Small intestine (tissue), 7 donors: ENCODE measurements around the gene CDH13. TPM values are rescaled to one million over a fixed set of nuclear protein-coding genes. Genes with fewer than 3 reads are reported as not detected.

Source experiments
- DNase-seq, 2 donors: peaks; one replicate each; pipeline versions ENCODE4 v3.0.0 to v3.0.0-alpha.2; 2013
- FAIRE-seq: peaks from 2 replicates; lab custom pipeline; 2012; peaks lifted over from hg19 to GRCh38; lab: Jason Lieb, UNC
- H3K27ac ChIP-seq, 3 donors: one replicate each; pipeline ENCODE4 v1.5.1; 2013; ENCODE audit warnings: low read length in 2 of 3, mild to moderate bottlenecking in 2 of 3, control low read depth in 1 of 3, inconsistent platforms in 1 of 3, low read depth in 1 of 3, moderate library complexity in 1 of 3
- H3K27me3 ChIP-seq, 3 donors: one replicate each; pipeline ENCODE4 v1.6.1; 2013; ENCODE audit warnings: low read length in 3 of 3, inconsistent platforms in 1 of 3; ENCODE audit not compliant: control insufficient read depth in 3 of 3, insufficient read depth in 3 of 3
- H3K36me3 ChIP-seq, 3 donors: one replicate each; pipeline ENCODE4 v1.6.1; 2013; ENCODE audit warnings: low read length in 3 of 3, inconsistent platforms in 1 of 3, low read depth in 1 of 3, mild to moderate bottlenecking in 1 of 3, moderate library complexity in 1 of 3; ENCODE audit not compliant: control insufficient read depth in 3 of 3, insufficient read depth in 2 of 3
- H3K4me1 ChIP-seq, 3 donors: one replicate each; pipeline ENCODE4 v1.6.1; 2013; ENCODE audit warnings: low read length in 2 of 3, inconsistent platforms in 1 of 3, low read depth in 1 of 3, mild to moderate bottlenecking in 1 of 3, moderate library complexity in 1 of 3; ENCODE audit not compliant: control insufficient read depth in 3 of 3, insufficient read depth in 2 of 3
- H3K4me3 ChIP-seq, 3 donors: one replicate each; pipeline ENCODE4 v1.5.1; 2013; ENCODE audit warnings: low read length in 3 of 3, control low read depth in 1 of 3, inconsistent platforms in 1 of 3, low read depth in 1 of 3, mild to moderate bottlenecking in 1 of 3, moderate library complexity in 1 of 3
- H3K9me3 ChIP-seq, 2 donors: one replicate each; pipeline ENCODE4 v1.6.1; 2013; ENCODE audit warnings: low read depth in 1 of 2, low read length in 1 of 2; ENCODE audit not compliant: control insufficient read depth in 2 of 2, insufficient read depth in 1 of 2
- WGBS, 3 donors: extraction: QIAGEN DNeasy Blood & Tissue Kit; methylation state at CpG; one replicate each; pipeline ENCODE4 v1.1.7; 2013; 5-methylcytosine and 5-hydroxymethylcytosine counted together
- polyA plus RNA-seq, 4 donors: library from polyadenylated mRNA; stranded (reverse) in 3 of 4; unstranded in 1 of 4; fragments of 200-250 nt in 3 of 4; fragments of 120-200 nt in 1 of 4; gene quantifications; one replicate each; pipeline versions ENCODE4 v1.2.1 to v1.2.3, GENCODE V29; 2013
- donor health status: healthy with polysubstance abuse.
- donor health status: control.
- donor health status: control.
- donor health status: Bipolar disorder and iron deficiency.
- donor health status: healthy.

The CDH13 gene
- polyA plus RNA-seq, 4 donors = 0.27 to 15.0 (median 2.9) TPM; not detected in 1

GRCh38 chr16:83552930-83553329 lies 926.2 kb downstream of the CDH13 start:
- Histone ChIP-seq H3K4me1 (no peaks in the 10 kb centered on the region), H3K27ac (no peak overlapping the region), H3K9me3 (no peaks in the 10 kb centered on the region), H3K27me3 (no peaks in the 10 kb centered on the region), H3K4me3 (no peak overlapping the region), H3K36me3 (no peaks in the 10 kb centered on the region)
- 86 to 96% (median 92%) methylated on average over 6 to 9 of the region's 10 CpGs for WGBS, 3 donors
- FAIRE-seq (no peak), DNase-seq (no peak)

GRCh38 chr16:83554096-83554495 lies 927.3 kb downstream of the CDH13 start:
- Histone ChIP-seq H3K4me3 (no peak overlapping the region), H3K27ac (no peak overlapping the region), H3K36me3 (no peaks in the 10 kb centered on the region), H3K9me3 (no peaks in the 10 kb centered on the region), H3K4me1 (no peaks in the 10 kb centered on the region), H3K27me3 (no peaks in the 10 kb centered on the region)
- DNase-seq (no peak), FAIRE-seq (no peak)
- 45 to 61% (median 47%) methylated on average over 3 of the region's 3 CpGs for WGBS, 3 donors

- Histone ChIP-seq H3K27me3 (no peaks in the 10 kb centered on the region), H3K4me3 (no peak overlapping the region), H3K9me3 (no peaks in the 10 kb centered on the region), H3K27ac (no peak overlapping the region), H3K36me3 (no peaks in the 10 kb centered on the region), H3K4me1 (no peaks in the 10 kb centered on the region)
- FAIRE-seq (no peak), DNase-seq (no peak)
- WGBS, 3 donors = 79 to 95% (median 84%) methylated on average over 1 of the region's 1 CpG
Measured at GRCh38 chr16:83554540-83554939, 927.8 kb downstream of the CDH13 start.

GRCh38 chr16:83561876-83562275 lies 935.1 kb downstream of the CDH13 start:
- FAIRE-seq = no peak
- Histone ChIP-seq H3K4me1 (no peaks in the 10 kb centered on the region), H3K4me3 (no peak overlapping the region), H3K27ac (no peak overlapping the region), H3K36me3 (no peaks in the 10 kb centered on the region), H3K9me3 (no peaks in the 10 kb centered on the region), H3K27me3 (no peaks in the 10 kb centered on the region)
- DNase-seq = peak in 1 of 2 donors; percentile 11
- 86 to 95% (median 86%) methylated on average over 2 of the region's 2 CpGs for WGBS, 3 donors

- DNase-seq = no peak
- Histone ChIP-seq H3K9me3 (no peaks in the 10 kb centered on the region), H3K27ac (no peak overlapping the region), H3K36me3 (no peaks in the 10 kb centered on the region), H3K4me1 (no peaks in the 10 kb centered on the region), H3K27me3 (no peaks in the 10 kb centered on the region), H3K4me3 (no peak overlapping the region)
- FAIRE-seq = no peak
- WGBS, 3 donors = 55 to 65% (median 62%) methylated on average over 7 of the region's 7 CpGs
Measured at GRCh38 chr16:83568345-83568744, 941.6 kb downstream of the CDH13 start.

- FAIRE-seq = no peak
- WGBS, 3 donors = 75 to 76% (median 76%) methylated on average over 6 of the region's 6 CpGs
- H3K9me3 ChIP-seq = no peaks in the 10 kb centered on the region
Measured at GRCh38 chr16:83574388-83574787, 947.6 kb downstream of the CDH13 start.

GRCh38 chr16:83577078-83577745 lies 950.4 kb downstream of the CDH13 start:
- FAIRE-seq = no peak
- Histone ChIP-seq H3K9me3 (no peaks in the 10 kb centered on the region), H3K4me3 (no peak overlapping the region), H3K4me1 (no peaks in the 10 kb centered on the region), H3K27ac (no peak overlapping the region), H3K36me3 (no peaks in the 10 kb centered on the region), H3K27me3 (peaks cover 0 to 2% (median 0%) of the 10 kb centered on the region in 3 donors)
- WGBS, 3 donors = 85 to 89% (median 87%) methylated on average over 7 of the region's 7 CpGs
- no peak for DNase-seq

More at GRCh38 chr16:83574388-83574787, 947.6 kb downstream of the CDH13 start:
- no peak overlapping the region for H3K4me3 ChIP-seq
- H3K4me1 ChIP-seq = no peaks in the 10 kb centered on the region
- DNase-seq = no peak
- no peak overlapping the region for H3K27ac ChIP-seq
- no peaks in the 10 kb centered on the region for H3K36me3 ChIP-seq
- peaks cover 0 to 2% (median 0%) of the 10 kb centered on the region in 3 donors for H3K27me3 ChIP-seq

- Histone ChIP-seq H3K4me1 (no peaks in the 10 kb centered on the region), H3K4me3 (no peak overlapping the region), H3K36me3 (no peaks in the 10 kb centered on the region), H3K27ac (no peak overlapping the region), H3K27me3 (peaks cover 0 to 2% (median 0%) of the 10 kb centered on the region in 3 donors), H3K9me3 (no peaks in the 10 kb centered on the region)
- no peak for DNase-seq
- WGBS, 3 donors = 75 to 85% (median 78%) methylated on average over 7 of the region's 7 CpGs
- no peak for FAIRE-seq
Measured at GRCh38 chr16:83578171-83578570, 951.4 kb downstream of the CDH13 start.

- FAIRE-seq = no peak
- no peaks in the 10 kb centered on the region for H3K9me3 ChIP-seq
- H3K27ac ChIP-seq = no peak overlapping the region
- peaks cover 0 to 2% (median 0%) of the 10 kb centered on the region in 3 donors for H3K27me3 ChIP-seq
- no peak overlapping the region for H3K4me3 ChIP-seq
- H3K4me1 ChIP-seq = no peaks in the 10 kb centered on the region
- no peaks in the 10 kb centered on the region for H3K36me3 ChIP-seq
- DNase-seq = no peak
- 9 to 51% (median 33%) methylated on average over 1 of the region's 1 CpG for WGBS, 3 donors
Measured at GRCh38 chr16:83579027-83579426, 952.3 kb downstream of the CDH13 start.
